B cell (primary cell): ENCODE results near the gene GSG1L. TPM values are rescaled to one million over a fixed set of nuclear protein-coding genes. Genes with fewer than 3 reads are reported as not detected.

Experiments used
- ATAC-seq: fragments of 200-7000 bp; cut with Tn5 transposase; one replicate; pipeline ENCODE4 v1.10.0; 2021; ENCODE audit warnings: low read depth, mild to moderate bottlenecking, moderate number of reproducible peaks, moderate library complexity
- CTCF ChIA-PET: fragments of 350-600 bp; sonication (Branson Sonifier 250); formaldehyde crosslinking; loops from one replicate; lab custom pipeline; 2021; ENCODE audit warnings: antibody characterized with exemption, inconsistent platforms; lab: Charles Lee
- POLR2A ChIA-PET: fragments of 350-600 bp; sonication (Branson Sonifier 250); formaldehyde crosslinking; loops from one replicate; lab custom pipeline; 2021; ENCODE audit warnings: antibody characterized with exemption; lab: Charles Lee
- DNase-seq: peaks from one replicate; pipeline ENCODE4 v3.0.0; 2013
- H2AFZ ChIP-seq: 2 replicates; pipeline ENCODE4 v1.6.1; 2012; ENCODE audit warnings: mild to moderate bottlenecking, low read depth, low read length; ENCODE audit not compliant: insufficient read depth, poor library complexity, severe bottlenecking
- H3K27ac ChIP-seq, 2 donors: 1 replicate in 1 of 2; 2 replicates in 1 of 2; pipeline ENCODE4 v1.5.1; 2012 to 2013; ENCODE audit warnings: low read length in 2 of 2, mild to moderate bottlenecking in 2 of 2, moderate library complexity in 1 of 2
- H3K27me3 ChIP-seq, 4 experiments: fragments of 200-600 bp in 1 of 4; sonication (generic) in 1 of 4; replicated peaks in 1 of 4; 1 replicate in 2 of 4; 2 replicates in 2 of 4; pipeline versions ENCODE4 v1.6.1 to v1.7.0; 2013 to 2016; ENCODE audit warnings: low read length in 3 of 4, mild to moderate bottlenecking in 2 of 4, mixed read lengths in 1 of 4, moderate library complexity in 1 of 4; ENCODE audit not compliant: insufficient read depth in 4 of 4, control insufficient read depth in 3 of 4; ENCODE audit errors: control extremely low read depth in 1 of 4
- H3K36me3 ChIP-seq, 2 experiments: replicated peaks in 1 of 2; 1 replicate in 1 of 2; 2 replicates in 1 of 2; pipeline versions ENCODE4 v1.6.1 to v1.7.1; 2013; ENCODE audit warnings: low read length in 1 of 2; ENCODE audit not compliant: insufficient read depth in 2 of 2, control insufficient read depth in 1 of 2; ENCODE audit errors: control extremely low read depth in 1 of 2, extremely low read depth in 1 of 2
- H3K4me1 ChIP-seq, 2 donors: fragments of 200-600 bp in 1 of 2; sonication (generic) in 1 of 2; 1 replicate in 1 of 2; 2 replicates in 1 of 2; pipeline versions ENCODE4 v1.5.1 to v1.6.1; 2013 to 2017; ENCODE audit warnings: low read length in 2 of 2; ENCODE audit not compliant: control insufficient read depth in 2 of 2, insufficient read depth in 2 of 2
- H3K4me2 ChIP-seq: replicated peaks from 2 replicates; pipeline ENCODE3; 2012; ENCODE audit warnings: mild to moderate bottlenecking, low read depth, low read length; ENCODE audit not compliant: poor library complexity, severe bottlenecking
- H3K4me3 ChIP-seq, 5 experiments: fragments of 200-600 bp in 1 of 5; sonication (generic) in 1 of 5; 1 replicate in 3 of 5; 2 replicates in 2 of 5; pipeline versions ENCODE4 v1.5.1 to v1.7.0; 2011 to 2016; ENCODE audit warnings: low read length in 4 of 5, mild to moderate bottlenecking in 4 of 5, low read depth in 2 of 5, control low read depth in 1 of 5, moderate library complexity in 1 of 5; ENCODE audit not compliant: insufficient read depth in 1 of 5; ENCODE audit errors: control extremely low read depth in 1 of 5, extremely low read depth in 1 of 5
- H3K79me2 ChIP-seq: fragments of 200-600 bp; sonication (generic); one replicate; pipeline ENCODE4 v1.6.0; 2016; ENCODE audit warnings: low read length; ENCODE audit not compliant: control insufficient read depth, insufficient read depth
- H3K9ac ChIP-seq: fragments of 200-600 bp; sonication (generic); 2 replicates; pipeline ENCODE4 v1.6.1; 2017; ENCODE audit warnings: mild to moderate bottlenecking, low read length, moderate library complexity
- H3K9me3 ChIP-seq, 3 donors: one replicate each; pipeline versions ENCODE4 v1.6.1 to v1.7.1; 2013; ENCODE audit warnings: low read length in 2 of 3; ENCODE audit not compliant: control insufficient read depth in 2 of 3, insufficient read depth in 1 of 3; ENCODE audit errors: control extremely low read depth in 1 of 3
- H4K20me1 ChIP-seq: 2 replicates; pipeline ENCODE4 v1.6.0; 2012; ENCODE audit warnings: mild to moderate bottlenecking, low read length; ENCODE audit not compliant: insufficient read depth, control insufficient read depth, poor library complexity, severe bottlenecking
- H3K27ac Mint-ChIP-seq: one replicate; pipeline ENCODE4 v1.8.0; 2021; ENCODE audit warnings: mixed read lengths
- H3K27me3 Mint-ChIP-seq: one replicate; pipeline ENCODE4 v1.8.0; 2021; ENCODE audit warnings: mixed read lengths
- H3K4me1 Mint-ChIP-seq: one replicate; pipeline ENCODE4 v1.8.0; 2021; ENCODE audit warnings: mixed read lengths
- H3K4me3 Mint-ChIP-seq: one replicate; pipeline ENCODE4 v1.8.0; 2021; ENCODE audit warnings: mixed read lengths
- H3K9me3 Mint-ChIP-seq: one replicate; pipeline ENCODE4 v1.8.0; 2022; ENCODE audit warnings: mixed read lengths; ENCODE audit not compliant: insufficient read depth
- EZH2 ChIP-seq: IDR thresholded peaks from 2 replicates; pipeline ENCODE4 v1.6.1; 2012; ENCODE audit warnings: borderline replicate concordance, low read depth, mild to moderate bottlenecking, moderate library complexity, low read length; ENCODE audit not compliant: insufficient read depth, poor library complexity, severe bottlenecking
- WGBS: methylation state at CpG from one replicate; pipeline ENCODE4 v1.1.5; 2013; ENCODE audit warnings: missing lambda C conversion rate; ENCODE audit not compliant: insufficient coverage; 5-methylcytosine and 5-hydroxymethylcytosine counted together
- intact Hi-C: fragments of 100-400 bp; cut with micrococcal nuclease; formaldehyde crosslinking; loops from one replicate; pipeline ENCODE4 v1.10.0; 2022
- polyA plus RNA-seq: library from polyadenylated mRNA; depleted of rRNA; stranded (reverse); fragments of >200 nt; gene quantifications from 2 replicates; pipeline ENCODE4 v1.2.3, GENCODE V29; 2012
- total RNA-seq, 2 donors: library from RNA; stranded (reverse); fragments of 120-200 nt in 1 of 2; gene quantifications; 1 replicate in 1 of 2; 2 replicates in 1 of 2; pipeline versions ENCODE4 v1.2.3 to v1.2.4, GENCODE V29; 2013 to 2022
- TF ChIP-seq, protein P1 (sequence below): fragments of 200-600 bp; IDR thresholded peaks from one replicate; pipeline ENCODE4 v1.8.0; 2022; ENCODE audit warnings: antibody characterized with exemption, mild to moderate bottlenecking

Gene GSG1L
- total and polyA plus RNA-seq, 2 donors (not counting 1 experiment from before 2014, with no cell fraction given): 0.01 TPM; not detected in 1

DNA sequence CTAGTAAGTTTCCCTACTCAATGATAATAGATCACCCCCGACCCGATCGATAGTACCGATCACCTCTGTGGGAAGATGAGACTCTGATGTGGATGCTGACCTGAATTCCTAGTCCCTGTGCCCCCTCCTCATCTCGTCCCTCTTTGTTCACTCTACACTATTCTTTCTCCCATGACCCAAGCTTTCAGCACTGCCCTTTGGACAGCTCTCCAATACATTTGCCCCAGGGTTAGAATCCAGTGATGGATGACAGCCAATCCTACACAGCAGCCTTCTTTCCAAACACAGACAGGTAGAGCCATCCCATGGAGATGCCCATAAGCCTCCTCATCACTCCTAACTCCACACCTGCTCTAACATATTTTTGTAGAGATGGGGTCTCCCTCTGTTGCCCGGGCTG lies 141.1 kb downstream of the GSG1L start:
- peaks cover 0 to 2% (median 0%) of the 10 kb centered on the region in 3 donors for H3K9me3 ChIP-seq
- H3K27ac ChIP-seq: no peak overlapping the region
- no peaks in the 10 kb centered on the region for H4K20me1 ChIP-seq
- TF ChIP-seq, protein P1, sequence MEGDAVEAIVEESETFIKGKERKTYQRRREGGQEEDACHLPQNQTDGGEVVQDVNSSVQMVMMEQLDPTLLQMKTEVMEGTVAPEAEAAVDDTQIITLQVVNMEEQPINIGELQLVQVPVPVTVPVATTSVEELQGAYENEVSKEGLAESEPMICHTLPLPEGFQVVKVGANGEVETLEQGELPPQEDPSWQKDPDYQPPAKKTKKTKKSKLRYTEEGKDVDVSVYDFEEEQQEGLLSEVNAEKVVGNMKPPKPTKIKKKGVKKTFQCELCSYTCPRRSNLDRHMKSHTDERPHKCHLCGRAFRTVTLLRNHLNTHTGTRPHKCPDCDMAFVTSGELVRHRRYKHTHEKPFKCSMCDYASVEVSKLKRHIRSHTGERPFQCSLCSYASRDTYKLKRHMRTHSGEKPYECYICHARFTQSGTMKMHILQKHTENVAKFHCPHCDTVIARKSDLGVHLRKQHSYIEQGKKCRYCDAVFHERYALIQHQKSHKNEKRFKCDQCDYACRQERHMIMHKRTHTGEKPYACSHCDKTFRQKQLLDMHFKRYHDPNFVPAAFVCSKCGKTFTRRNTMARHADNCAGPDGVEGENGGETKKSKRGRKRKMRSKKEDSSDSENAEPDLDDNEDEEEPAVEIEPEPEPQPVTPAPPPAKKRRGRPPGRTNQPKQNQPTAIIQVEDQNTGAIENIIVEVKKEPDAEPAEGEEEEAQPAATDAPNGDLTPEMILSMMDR: no peak
- TF ChIP-seq EZH2: no peak
- Mint-ChIP-seq H3K4me1 (no peaks in the 10 kb centered on the region), H3K27me3 (peaks cover 45% of the 10 kb centered on the region), H3K4me3 (no peak overlapping the region), H3K27ac (no peak overlapping the region), H3K9me3 (no peaks in the 10 kb centered on the region)
- no peaks in the 10 kb centered on the region for H3K4me1 ChIP-seq
- intact Hi-C loops: no loop called here
- no peak for ATAC-seq
- no peak overlapping the region for H2AFZ ChIP-seq
- H3K27me3 ChIP-seq: peaks cover 0 to 5% (median 2%) of the 10 kb centered on the region in 4 experiments
- no peaks in the 10 kb centered on the region for H3K79me2 ChIP-seq
- H3K4me3 ChIP-seq: no peak overlapping the region
- no peak overlapping the region for H3K9ac ChIP-seq
- WGBS: 62% methylated on average over 5 of the region's 6 CpGs
- POLR2A ChIA-PET: no interaction called here
- no peak overlapping the region for H3K4me2 ChIP-seq
- CTCF ChIA-PET: no interaction called here
- no peaks in the 10 kb centered on the region for H3K36me3 ChIP-seq
- DNase-seq: no peak

DNA sequence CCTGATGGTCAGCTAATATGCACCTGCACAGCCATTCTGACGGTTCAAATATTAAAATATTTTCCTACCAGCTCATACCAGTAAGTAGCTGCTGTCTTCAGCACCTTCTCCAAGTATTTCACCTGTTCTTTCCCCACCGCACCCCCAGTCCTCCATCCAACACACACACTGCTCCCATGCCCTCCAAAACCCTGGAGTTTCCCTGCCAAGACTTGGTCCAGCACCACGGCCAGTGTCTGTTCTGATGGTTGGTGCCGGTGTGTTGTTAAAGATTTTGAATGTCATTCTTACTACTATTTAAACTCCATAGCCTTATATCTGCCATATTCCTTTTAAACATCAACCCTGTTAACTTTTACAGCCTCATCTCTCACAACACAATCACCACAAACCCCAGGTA lies 142.4 kb downstream of the GSG1L start:
- Mint-ChIP-seq H3K27ac (no peak overlapping the region), H3K9me3 (no peaks in the 10 kb centered on the region), H3K27me3 (peaks cover 49% of the 10 kb centered on the region), H3K4me1 (no peaks in the 10 kb centered on the region), H3K4me3 (no peak overlapping the region)
- Histone ChIP-seq H3K27me3 (peaks cover 0 to 5% (median 2%) of the 10 kb centered on the region in 4 experiments), H2AFZ (no peak overlapping the region), H3K9me3 (peaks cover 0 to 2% (median 0%) of the 10 kb centered on the region in 3 donors), H3K9ac (no peak overlapping the region), H3K4me2 (no peak overlapping the region), H4K20me1 (no peaks in the 10 kb centered on the region), H3K4me3 (no peak overlapping the region), H3K79me2 (no peaks in the 10 kb centered on the region), H3K27ac (no peak overlapping the region), H3K36me3 (no peaks in the 10 kb centered on the region), H3K4me1 (no peaks in the 10 kb centered on the region)
- POLR2A ChIA-PET: no interaction called here
- no peak for TF ChIP-seq EZH2
- DNase-seq (no peak), ATAC-seq (no peak)
- intact Hi-C loops: no loop called here
- WGBS: 80% methylated on average over 1 of the region's 4 CpGs
- CTCF ChIA-PET: no interaction called here
